IPS-18a (cell line): Measurements from ENCODE around the gene MAP3K2.

Experiments
- H3K27ac ChIP-seq: one replicate; pipeline ENCODE4 v1.5.1; 2013; ENCODE audit warnings: low read length
- H3K27me3 ChIP-seq: one replicate; pipeline ENCODE4 v1.6.1; 2013; ENCODE audit warnings: mild to moderate bottlenecking, low read length; ENCODE audit not compliant: control insufficient read depth, insufficient read depth
- H3K36me3 ChIP-seq: one replicate; pipeline ENCODE4 v1.6.1; 2013; ENCODE audit warnings: low read depth, low read length; ENCODE audit not compliant: control insufficient read depth
- H3K4me1 ChIP-seq: one replicate; pipeline ENCODE4 v1.6.1; 2013; ENCODE audit warnings: low read depth, low read length; ENCODE audit not compliant: control insufficient read depth
- H3K4me3 ChIP-seq: one replicate; pipeline ENCODE4 v1.5.1; 2013; ENCODE audit warnings: low read length
- H3K9ac ChIP-seq: one replicate; pipeline ENCODE4 v1.6.1; 2013; ENCODE audit warnings: mild to moderate bottlenecking, low read length, moderate library complexity
- H3K9me3 ChIP-seq: one replicate; pipeline ENCODE4 v1.6.1; 2013; ENCODE audit warnings: low read depth, low read length; ENCODE audit not compliant: control insufficient read depth

The MAP3K2 gene, protein sequence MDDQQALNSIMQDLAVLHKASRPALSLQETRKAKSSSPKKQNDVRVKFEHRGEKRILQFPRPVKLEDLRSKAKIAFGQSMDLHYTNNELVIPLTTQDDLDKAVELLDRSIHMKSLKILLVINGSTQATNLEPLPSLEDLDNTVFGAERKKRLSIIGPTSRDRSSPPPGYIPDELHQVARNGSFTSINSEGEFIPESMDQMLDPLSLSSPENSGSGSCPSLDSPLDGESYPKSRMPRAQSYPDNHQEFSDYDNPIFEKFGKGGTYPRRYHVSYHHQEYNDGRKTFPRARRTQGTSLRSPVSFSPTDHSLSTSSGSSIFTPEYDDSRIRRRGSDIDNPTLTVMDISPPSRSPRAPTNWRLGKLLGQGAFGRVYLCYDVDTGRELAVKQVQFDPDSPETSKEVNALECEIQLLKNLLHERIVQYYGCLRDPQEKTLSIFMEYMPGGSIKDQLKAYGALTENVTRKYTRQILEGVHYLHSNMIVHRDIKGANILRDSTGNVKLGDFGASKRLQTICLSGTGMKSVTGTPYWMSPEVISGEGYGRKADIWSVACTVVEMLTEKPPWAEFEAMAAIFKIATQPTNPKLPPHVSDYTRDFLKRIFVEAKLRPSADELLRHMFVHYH

DNA sequence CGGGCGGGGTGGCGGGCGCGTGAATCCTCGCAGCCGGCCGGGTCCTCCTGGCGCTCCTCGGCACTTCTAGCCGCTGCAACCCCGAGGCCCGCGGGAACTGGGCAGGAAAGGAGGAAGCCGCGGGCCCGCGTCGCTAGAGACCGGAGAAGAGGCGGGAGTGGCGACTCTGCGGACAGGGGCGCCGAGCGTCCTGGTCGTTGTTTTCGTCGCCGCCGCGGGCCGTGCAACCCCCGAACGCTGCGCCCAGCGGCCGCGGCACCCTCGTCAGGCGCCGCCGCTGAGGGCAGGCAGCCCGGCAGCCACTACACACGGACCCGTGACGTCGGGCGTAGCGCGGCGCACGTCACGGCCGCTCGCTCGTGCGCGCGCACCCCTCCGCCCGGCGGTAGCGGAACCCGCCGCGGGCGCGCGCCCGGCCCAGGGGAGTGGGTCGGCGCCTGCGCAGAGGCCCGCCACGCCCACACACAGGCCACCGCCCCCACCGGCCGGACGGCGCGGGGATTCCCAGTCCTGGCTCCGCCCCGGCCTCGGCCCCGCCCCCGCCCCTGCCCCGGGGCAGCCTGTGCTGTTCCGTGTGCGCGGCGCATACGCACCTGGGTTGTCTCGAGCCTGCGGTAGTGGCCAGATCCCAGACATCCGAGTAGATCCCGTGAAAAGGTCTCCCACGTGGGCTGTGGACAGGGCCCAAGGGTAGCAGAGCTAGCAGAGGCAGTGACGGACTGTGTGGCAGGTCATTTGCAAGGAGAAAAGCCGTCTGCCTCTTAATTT is at the start of gene MAP3K2:
Gene MAP3K2 (minus strand): TSS at position 321 of the 768 bp plus-strand sequence. CDS start 44,846 bp downstream, outside the sequence.
- H3K4me3 ChIP-seq: peak within 1 kb of the TSS; percentile 92
- H3K27me3 ChIP-seq: peaks cover 16% of the 10 kb centered on the region
- no peaks in the 10 kb centered on the region for H3K9me3 ChIP-seq
- peak within 1 kb of the TSS; percentile 49 for H3K27ac ChIP-seq
- H3K9ac ChIP-seq: peak within 1 kb of the TSS; percentile 62
- H3K36me3 ChIP-seq: no peaks in the 10 kb centered on the region
- H3K4me1 ChIP-seq: peaks cover 11% of the 10 kb centered on the region

DNA sequence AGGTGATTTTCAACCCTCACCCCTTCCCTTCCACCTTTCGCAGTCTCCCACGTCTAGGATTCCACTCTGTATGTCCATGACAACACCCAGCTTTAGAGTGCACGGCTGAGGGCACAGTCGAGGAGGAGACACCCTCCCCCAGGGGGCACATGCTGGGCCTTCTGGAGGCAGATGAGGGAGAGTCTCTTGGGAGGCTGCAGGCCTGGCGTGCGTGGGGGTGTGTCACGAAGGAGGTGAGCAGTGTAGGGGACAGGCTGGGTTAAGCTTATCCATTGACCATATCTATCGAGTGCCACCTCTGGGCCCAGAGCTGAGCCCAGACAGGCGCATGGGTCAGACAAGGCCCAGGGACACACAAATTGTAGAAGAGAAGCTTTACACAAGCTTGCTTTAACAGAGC is 49.3 kb upstream of the MAP3K2 start:
- Histone ChIP-seq H3K27ac (no peak overlapping the region), H3K36me3 (no peaks in the 10 kb centered on the region), H3K4me3 (no peak overlapping the region), H3K9me3 (no peaks in the 10 kb centered on the region), H3K4me1 (no peaks in the 10 kb centered on the region), H3K9ac (no peak overlapping the region), H3K27me3 (no peaks in the 10 kb centered on the region)

DNA sequence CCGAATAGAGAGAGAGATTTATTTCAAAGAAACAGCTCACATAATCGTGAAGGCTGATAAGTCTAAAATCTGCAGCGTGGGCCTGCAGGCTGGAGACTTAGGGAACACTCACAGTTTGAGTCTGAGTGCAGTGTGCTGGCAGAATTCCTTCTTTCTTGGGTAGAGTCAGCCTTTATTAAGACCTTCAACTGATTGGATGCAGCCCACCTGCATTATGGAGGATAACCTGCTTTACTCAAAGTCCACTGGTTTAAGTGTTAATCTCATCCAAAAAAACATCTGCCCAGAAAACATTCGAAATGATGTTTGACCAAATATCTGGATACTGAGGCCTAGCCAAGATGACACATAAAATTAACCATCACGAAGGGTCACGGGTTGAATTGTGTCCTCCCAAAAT is 46.7 kb upstream of the MAP3K2 start:
- no peaks in the 10 kb centered on the region for H3K36me3 ChIP-seq
- no peak overlapping the region for H3K4me3 ChIP-seq
- H3K4me1 ChIP-seq: no peaks in the 10 kb centered on the region
- no peaks in the 10 kb centered on the region for H3K9me3 ChIP-seq
- H3K27me3 ChIP-seq: no peaks in the 10 kb centered on the region
- no peak overlapping the region for H3K27ac ChIP-seq
- no peak overlapping the region for H3K9ac ChIP-seq

DNA sequence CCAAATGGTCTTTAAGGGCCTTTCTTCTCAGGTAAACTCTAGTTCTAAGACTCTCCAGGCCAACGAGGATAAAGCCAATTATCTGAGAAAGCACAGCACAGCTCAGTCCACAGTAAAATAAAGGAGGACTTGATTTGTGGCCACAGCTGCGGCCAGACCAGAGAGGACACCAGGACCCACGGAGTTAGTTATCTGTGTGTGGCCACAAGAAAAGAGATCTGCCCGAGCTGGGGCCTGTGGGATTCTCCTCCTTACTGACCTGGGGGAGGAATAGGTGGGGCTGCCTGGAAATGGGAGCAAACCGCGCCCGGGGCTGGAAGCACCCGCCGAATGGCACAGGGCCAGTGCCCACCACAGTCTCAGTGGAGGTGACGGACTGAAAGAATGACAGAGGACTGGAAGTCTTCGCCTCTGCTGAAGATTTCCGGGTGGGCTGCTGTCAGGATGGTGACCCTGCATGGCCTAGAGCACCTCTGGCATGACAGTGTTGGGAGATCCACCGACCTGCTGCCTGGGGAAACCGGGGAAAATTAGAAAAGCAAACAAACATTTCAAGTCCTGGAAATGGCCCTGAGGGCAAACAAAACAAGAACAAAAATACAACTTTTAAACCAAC is 43.7 kb upstream of the MAP3K2 start:
- Histone ChIP-seq H3K27me3 (no peaks in the 10 kb centered on the region), H3K4me3 (no peak overlapping the region), H3K9me3 (no peaks in the 10 kb centered on the region), H3K9ac (no peak overlapping the region), H3K27ac (no peak overlapping the region), H3K4me1 (no peaks in the 10 kb centered on the region), H3K36me3 (no peaks in the 10 kb centered on the region)

DNA sequence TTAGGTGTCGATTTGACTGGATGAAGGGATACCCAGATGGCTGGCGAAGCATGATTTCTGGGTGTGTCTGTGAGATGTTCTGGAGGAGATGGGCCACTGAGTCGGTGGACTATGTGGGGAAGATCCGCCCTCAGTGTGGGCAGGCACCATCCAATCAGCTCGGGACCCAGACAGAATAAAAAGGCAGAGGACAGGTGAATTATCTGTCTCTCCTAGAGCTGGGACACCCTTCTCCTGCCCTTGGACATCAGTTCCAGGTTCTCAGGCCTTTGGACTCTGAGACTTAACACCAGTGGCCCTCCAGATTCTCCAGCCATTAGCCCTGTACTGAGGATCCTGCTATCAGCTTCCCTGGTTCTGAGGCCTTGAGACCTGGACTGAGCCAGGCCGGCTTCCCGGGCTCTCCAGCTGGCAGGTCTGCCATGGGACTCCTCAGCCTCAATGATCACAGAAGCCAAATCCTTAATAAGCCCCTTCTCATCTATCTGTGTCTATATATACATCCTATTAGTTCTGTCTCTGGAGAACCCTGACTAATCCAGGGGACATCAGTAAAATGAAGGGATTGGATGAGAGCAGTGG is 42.2 kb upstream of the MAP3K2 start:
- no peak overlapping the region for H3K4me3 ChIP-seq
- H3K36me3 ChIP-seq: no peaks in the 10 kb centered on the region
- peaks cover 1% of the 10 kb centered on the region for H3K27me3 ChIP-seq
- H3K9me3 ChIP-seq: no peaks in the 10 kb centered on the region
- H3K4me1 ChIP-seq: no peaks in the 10 kb centered on the region
- H3K27ac ChIP-seq: no peak overlapping the region
- no peak overlapping the region for H3K9ac ChIP-seq

DNA sequence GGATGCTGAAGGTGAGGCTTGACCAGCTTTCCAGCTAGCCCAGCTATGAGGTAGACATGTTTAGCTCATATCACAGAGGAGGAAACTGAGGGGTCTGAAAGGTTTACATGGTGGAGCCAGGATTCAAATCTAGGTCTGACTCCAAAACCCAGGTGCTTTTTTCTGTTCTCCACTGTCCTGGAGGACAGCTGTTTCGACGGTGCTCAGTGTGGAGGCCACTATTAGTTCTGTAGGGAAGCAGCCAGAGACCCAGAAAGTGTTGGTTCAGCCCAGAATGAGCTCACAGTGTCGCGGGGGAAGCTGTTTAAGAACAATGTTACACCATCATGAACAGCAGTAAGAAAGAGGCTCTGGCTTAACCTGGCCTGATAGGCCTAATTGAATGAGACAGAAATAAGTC is 41.5 kb upstream of the MAP3K2 start:
- Histone ChIP-seq H3K9ac (no peak overlapping the region), H3K27me3 (peaks cover 6% of the 10 kb centered on the region), H3K4me3 (no peak overlapping the region), H3K4me1 (no peaks in the 10 kb centered on the region), H3K36me3 (no peaks in the 10 kb centered on the region), H3K27ac (no peak overlapping the region), H3K9me3 (no peaks in the 10 kb centered on the region)

DNA sequence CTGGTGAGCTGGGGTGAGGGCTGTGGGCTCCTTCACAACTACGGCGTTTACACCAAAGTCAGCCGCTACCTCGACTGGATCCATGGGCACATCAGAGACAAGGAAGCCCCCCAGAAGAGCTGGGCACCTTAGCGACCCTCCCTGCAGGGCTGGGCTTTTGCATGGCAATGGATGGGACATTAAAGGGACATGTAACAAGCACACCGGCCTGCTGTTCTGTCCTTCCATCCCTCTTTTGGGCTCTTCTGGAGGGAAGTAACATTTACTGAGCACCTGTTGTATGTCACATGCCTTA is 41.0 kb upstream of the MAP3K2 start:
- Histone ChIP-seq H3K27ac (no peak overlapping the region), H3K36me3 (no peaks in the 10 kb centered on the region), H3K4me3 (no peak overlapping the region), H3K27me3 (peaks cover 12% of the 10 kb centered on the region), H3K9me3 (no peaks in the 10 kb centered on the region), H3K4me1 (no peaks in the 10 kb centered on the region), H3K9ac (no peak overlapping the region)

DNA sequence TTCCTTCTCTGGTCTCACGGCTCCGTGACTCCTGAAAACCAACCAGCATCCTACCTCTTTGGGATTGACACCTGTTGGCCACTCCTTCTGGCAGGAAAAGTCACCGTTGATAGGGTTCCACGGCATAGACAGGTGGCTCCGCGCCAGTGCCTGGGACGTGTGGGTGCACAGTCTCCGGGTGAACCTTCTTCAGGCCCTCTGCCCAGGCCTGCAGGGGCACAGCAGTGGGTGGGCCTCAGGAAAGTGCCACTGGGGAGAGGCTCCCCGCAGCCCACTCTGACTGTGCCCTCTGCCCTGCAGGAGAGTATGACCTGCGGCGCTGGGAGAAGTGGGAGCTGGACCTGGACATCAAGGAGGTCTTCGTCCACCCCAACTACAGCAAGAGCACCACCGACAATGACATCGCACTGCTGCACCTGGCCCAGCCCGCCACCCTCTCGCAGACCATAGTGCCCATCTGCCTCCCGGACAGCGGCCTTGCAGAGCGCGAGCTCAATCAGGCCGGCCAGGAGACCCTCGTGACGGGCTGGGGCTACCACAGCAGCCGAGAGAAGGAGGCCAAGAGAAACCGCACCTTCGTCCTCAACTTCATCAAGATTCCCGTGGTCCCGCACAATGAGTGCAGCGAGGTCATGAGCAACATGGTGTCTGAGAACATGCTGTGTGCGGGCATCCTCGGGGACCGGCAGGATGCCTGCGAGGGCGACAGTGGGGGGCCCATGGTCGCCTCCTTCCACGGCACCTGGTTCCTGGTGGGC is 40.5 kb upstream of the MAP3K2 start:
- H3K4me1 ChIP-seq: no peaks in the 10 kb centered on the region
- H3K27me3 ChIP-seq: peaks cover 17% of the 10 kb centered on the region
- no peak overlapping the region for H3K9ac ChIP-seq
- no peaks in the 10 kb centered on the region for H3K9me3 ChIP-seq
- H3K4me3 ChIP-seq: no peak overlapping the region
- H3K27ac ChIP-seq: no peak overlapping the region
- H3K36me3 ChIP-seq: no peaks in the 10 kb centered on the region

DNA sequence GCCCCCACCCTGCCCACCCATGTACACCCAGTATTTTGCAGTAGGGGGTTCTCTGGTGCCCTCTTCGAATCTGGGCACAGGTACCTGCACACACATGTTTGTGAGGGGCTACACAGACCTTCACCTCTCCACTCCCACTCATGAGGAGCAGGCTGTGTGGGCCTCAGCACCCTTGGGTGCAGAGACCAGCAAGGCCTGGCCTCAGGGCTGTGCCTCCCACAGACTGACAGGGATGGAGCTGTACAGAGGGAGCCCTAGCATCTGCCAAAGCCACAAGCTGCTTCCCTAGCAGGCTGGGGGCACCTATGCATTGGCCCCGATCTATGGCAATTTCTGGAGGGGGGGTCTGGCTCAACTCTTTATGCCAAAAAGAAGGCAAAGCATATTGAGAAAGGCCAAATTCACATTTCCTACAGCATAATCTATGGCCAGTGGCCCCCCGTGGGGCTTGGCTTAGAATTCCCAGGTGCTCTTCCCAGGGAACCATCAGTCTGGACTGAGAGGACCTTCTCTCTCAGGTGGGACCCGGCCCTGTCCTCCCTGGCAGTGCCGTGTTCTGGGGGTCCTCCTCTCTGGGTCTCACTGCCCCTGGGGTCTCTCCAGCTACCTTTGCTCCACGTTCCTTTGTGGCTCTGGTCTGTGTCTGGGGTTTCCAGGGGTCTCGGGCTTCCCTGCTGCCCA is 39.7 kb upstream of the MAP3K2 start:
- H3K4me1 ChIP-seq: no peaks in the 10 kb centered on the region
- H3K4me3 ChIP-seq: no peak overlapping the region
- no peak overlapping the region for H3K27ac ChIP-seq
- no peaks in the 10 kb centered on the region for H3K9me3 ChIP-seq
- no peaks in the 10 kb centered on the region for H3K36me3 ChIP-seq
- peaks cover 24% of the 10 kb centered on the region for H3K27me3 ChIP-seq
- no peak overlapping the region for H3K9ac ChIP-seq

DNA sequence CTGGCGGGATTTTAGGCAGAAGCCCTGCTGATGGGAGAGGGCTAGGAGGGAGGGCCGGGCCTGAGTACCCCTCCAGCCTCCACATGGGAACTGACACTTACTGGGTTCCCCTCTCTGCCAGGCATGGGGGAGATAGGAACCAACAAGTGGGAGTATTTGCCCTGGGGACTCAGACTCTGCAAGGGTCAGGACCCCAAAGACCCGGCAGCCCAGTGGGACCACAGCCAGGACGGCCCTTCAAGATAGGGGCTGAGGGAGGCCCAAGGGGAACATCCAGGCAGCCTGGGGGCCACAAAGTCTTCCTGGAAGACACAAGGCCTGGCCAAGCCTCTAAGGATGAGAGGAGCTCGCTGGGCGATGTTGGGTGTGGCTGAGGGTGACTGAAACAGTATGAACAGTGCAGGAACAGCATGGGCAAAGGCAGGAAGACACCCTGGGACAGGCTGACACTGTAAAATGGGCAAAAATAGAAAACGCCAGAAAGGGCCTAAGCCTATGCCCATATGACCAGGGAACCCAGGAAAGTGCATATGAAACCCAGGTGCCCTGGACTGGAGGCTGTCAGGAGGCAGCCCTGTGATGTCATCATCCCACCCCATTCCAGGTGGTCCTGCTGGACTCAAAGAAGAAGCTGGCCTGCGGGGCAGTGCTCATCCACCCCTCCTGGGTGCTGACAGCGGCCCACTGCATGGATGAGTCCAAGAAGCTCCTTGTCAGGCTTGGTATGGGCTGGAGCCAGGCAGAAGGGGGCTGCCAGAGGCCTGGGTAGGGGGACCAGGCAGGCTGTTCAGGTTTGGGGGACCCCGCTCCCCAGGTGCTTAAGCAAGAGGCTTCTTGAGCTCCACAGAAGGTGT is 39.0 kb upstream of the MAP3K2 start:
- Histone ChIP-seq H3K27me3 (peaks cover 32% of the 10 kb centered on the region), H3K9ac (no peak overlapping the region), H3K4me1 (no peaks in the 10 kb centered on the region), H3K36me3 (no peaks in the 10 kb centered on the region), H3K4me3 (no peak overlapping the region), H3K9me3 (no peaks in the 10 kb centered on the region), H3K27ac (no peak overlapping the region)
